Right atrium auricular region (tissue), 2 donors: ENCODE data around the gene POR. TPM values are rescaled to one million over a fixed set of nuclear protein-coding genes. Genes with fewer than 3 reads are reported as not detected.
A peak's percentile ranks its signal among the peaks of the same experiment; 100 is the strongest.

Source experiments
- DNase-seq: peaks from one replicate; pipeline ENCODE4 v3.0.0-alpha.2; 2019; ENCODE audit warnings: low spot score
- H3K27ac ChIP-seq, 2 donors: fragments of 200-600 bp; sonication (generic); 1 replicate in 1 of 2; 2 replicates in 1 of 2; pipeline ENCODE4 v1.5.1; 2016 to 2019
- H3K27me3 ChIP-seq, 2 donors: fragments of 200-600 bp; sonication (generic); one replicate each; pipeline versions ENCODE4 v1.5.1 to v1.6.0; 2017 to 2019
- H3K36me3 ChIP-seq: fragments of 200-600 bp; sonication (generic); one replicate; pipeline ENCODE4 v1.5.1; 2016
- H3K4me1 ChIP-seq, 2 donors: fragments of 200-600 bp; sonication (generic); one replicate each; pipeline versions ENCODE4 v1.5.1 to v1.6.0; 2017 to 2019
- H3K4me3 ChIP-seq, 2 donors: fragments of 200-600 bp; sonication (generic); 1 replicate in 1 of 2; 2 replicates in 1 of 2; pipeline ENCODE4 v1.5.1; 2017 to 2019; ENCODE audit warnings: mild to moderate bottlenecking in 1 of 2, moderate library complexity in 1 of 2
- H3K9me3 ChIP-seq, 2 donors: fragments of 200-600 bp; sonication (generic); one replicate each; pipeline ENCODE4 v1.5.1; 2019
- total RNA-seq, 2 donors: library from RNA; depleted of rRNA; stranded (reverse); fragments of >200 nt; gene quantifications; one replicate each; pipeline ENCODE4 v1.1.0, GENCODE V29; 2016
- TF ChIP-seq, protein P1 (sequence below), 2 donors: fragments of 200-600 bp; sonication (generic); IDR thresholded peaks; one replicate each; pipeline ENCODE4 v1.5.1; 2019; ENCODE audit warnings: antibody characterized with exemption in 2 of 2

POR gene
- total RNA-seq, 2 donors from 2014 or later: 53.4 to 85.3 TPM

DNA sequence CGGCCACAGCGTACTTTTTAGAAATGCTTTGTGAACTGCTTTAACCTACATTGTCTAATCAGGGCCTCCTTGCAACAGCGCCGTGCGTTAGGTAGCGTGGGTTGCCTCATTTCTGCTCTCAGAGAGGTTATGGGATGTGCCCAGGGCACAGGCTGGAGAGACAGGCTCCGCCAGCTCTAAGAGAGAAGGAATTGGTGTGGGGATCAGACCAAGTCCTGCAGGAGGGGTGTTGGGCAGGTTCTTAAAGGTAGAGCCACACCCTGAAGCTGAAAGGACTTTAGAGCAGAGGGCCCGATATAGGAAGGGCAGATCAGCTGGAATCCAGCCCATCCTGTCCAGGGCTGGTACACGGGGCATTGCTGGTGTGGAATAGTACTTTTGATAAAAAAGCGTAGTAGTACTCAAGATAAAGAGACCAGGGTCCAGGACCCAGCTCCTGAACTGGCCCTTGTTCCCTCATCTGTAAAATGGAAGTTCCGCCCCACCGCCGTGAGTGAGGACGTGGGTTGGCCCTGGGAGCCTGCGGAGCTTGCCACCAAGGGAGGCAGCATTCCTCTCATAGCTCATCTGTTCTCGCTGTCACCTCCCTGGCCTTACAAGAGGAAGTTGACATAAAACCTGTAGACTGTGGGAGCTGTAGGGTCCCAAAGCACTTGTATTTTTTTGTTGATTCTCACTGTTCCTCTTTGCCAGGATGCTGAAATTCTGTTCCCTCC lies 42.2 kb downstream of the POR start:
- peaks cover 0 to 10% of the 10 kb centered on the region in 2 donors for H3K4me1 ChIP-seq
- DNase-seq: no peak
- no peak overlapping the region for H3K27ac ChIP-seq
- TF ChIP-seq, protein P1, sequence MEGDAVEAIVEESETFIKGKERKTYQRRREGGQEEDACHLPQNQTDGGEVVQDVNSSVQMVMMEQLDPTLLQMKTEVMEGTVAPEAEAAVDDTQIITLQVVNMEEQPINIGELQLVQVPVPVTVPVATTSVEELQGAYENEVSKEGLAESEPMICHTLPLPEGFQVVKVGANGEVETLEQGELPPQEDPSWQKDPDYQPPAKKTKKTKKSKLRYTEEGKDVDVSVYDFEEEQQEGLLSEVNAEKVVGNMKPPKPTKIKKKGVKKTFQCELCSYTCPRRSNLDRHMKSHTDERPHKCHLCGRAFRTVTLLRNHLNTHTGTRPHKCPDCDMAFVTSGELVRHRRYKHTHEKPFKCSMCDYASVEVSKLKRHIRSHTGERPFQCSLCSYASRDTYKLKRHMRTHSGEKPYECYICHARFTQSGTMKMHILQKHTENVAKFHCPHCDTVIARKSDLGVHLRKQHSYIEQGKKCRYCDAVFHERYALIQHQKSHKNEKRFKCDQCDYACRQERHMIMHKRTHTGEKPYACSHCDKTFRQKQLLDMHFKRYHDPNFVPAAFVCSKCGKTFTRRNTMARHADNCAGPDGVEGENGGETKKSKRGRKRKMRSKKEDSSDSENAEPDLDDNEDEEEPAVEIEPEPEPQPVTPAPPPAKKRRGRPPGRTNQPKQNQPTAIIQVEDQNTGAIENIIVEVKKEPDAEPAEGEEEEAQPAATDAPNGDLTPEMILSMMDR (IDR thresholded peaks at IDR 0.05): no peak
- peaks cover 30% of the 10 kb centered on the region for H3K36me3 ChIP-seq
- no peak overlapping the region for H3K4me3 ChIP-seq
- H3K9me3 ChIP-seq: no peaks in the 10 kb centered on the region
- H3K27me3 ChIP-seq: no peaks in the 10 kb centered on the region

DNA sequence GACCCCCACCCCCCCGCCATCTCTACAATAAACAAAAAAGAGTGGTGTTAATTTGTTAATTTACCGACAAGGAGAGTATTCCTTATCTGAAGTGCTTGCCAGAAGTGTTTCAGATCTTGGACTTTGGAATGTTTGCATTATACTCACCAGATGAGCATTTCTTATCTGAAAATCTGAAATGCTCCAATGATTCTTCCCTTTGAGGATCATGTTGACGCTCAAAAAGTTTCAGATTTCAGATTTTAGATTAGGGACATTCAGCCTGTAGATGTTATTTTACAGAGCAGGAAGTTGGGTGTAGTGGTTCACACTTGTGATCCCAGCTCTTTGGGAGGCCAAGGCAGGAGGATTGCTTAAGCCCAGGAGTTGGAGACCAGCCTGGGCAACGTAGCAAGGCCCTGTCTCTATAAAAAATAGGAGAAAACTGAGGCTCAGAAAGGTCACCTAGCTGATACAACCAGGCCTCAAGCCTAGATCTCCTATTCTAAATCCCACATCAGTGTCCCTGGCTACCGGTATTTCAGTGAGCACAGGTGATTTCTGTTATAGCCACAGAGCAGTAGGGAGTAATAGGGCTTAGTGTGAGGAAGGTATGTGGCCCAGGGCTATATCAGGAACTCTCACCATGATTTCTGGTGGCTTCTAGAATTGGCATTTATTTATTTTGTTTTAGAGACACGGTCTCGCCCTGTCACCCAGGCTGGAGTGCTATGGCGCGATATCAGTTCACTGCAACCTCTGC lies 44.0 kb downstream of the POR start:
- Histone ChIP-seq H3K36me3 (peaks cover 27% of the 10 kb centered on the region), H3K4me1 (peaks cover 0 to 28% of the 10 kb centered on the region in 2 donors), H3K4me3 (no peak overlapping the region), H3K27ac (no peak overlapping the region), H3K9me3 (no peaks in the 10 kb centered on the region), H3K27me3 (no peaks in the 10 kb centered on the region)
- TF ChIP-seq, protein P1 (IDR thresholded peaks at IDR 0.05): no peak
- no peak for DNase-seq

DNA sequence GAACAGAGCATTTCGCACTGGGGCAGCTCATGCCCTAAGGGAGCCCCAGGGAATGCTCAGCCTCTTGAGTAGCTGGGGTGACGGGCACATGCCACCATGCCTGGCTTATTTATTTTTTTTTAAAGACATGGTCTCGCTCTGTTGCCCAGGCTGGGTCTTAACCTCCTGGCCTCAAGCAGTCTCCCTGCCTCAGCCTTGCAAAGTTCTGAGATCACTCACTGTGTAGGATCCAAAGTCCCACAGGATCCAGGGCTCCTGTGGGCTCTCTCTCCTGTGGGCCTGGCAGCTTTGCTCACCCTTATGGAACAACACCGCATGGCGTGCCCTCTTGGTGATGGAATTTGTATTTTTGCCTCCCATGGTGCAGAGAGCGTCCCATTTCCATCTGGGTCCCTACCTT lies 45.4 kb downstream of the POR start:
- Histone ChIP-seq H3K9me3 (no peaks in the 10 kb centered on the region), H3K36me3 (peaks cover 13% of the 10 kb centered on the region), H3K4me3 (no peak overlapping the region), H3K27ac (no peak overlapping the region), H3K4me1 (peaks cover 0 to 35% of the 10 kb centered on the region in 2 donors), H3K27me3 (no peaks in the 10 kb centered on the region)
- TF ChIP-seq, protein P1 (IDR thresholded peaks at IDR 0.05): no peak
- no peak for DNase-seq

DNA sequence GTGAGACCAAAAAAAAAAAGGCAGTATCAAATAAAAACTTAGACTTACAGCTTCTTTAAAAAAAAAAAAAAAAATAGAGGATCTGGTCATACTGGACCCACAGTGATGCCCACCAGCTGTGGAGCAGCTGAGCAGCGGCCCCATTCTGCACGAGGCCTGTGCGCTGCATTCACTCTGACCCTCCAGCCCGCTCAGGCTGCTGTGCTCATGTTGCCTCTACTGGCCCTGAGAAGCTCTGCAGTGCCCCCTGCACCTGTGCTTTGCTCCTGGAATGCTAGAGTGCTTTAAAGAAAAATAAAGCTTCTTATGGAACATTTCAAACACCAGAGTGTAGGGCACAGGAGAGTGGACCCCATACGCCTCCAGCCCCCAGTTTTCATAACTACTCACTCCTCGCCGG lies 46.3 kb downstream of the POR start:
- Histone ChIP-seq H3K27me3 (no peaks in the 10 kb centered on the region), H3K4me1 (peaks cover 0 to 43% of the 10 kb centered on the region in 2 donors), H3K27ac (peak overlapping the region in 1 of 2 donors; percentile 85), H3K9me3 (no peaks in the 10 kb centered on the region), H3K4me3 (no peak overlapping the region), H3K36me3 (peaks cover 8% of the 10 kb centered on the region)
- TF ChIP-seq, protein P1 (IDR thresholded peaks at IDR 0.05): no peak
- DNase-seq: no peak

DNA sequence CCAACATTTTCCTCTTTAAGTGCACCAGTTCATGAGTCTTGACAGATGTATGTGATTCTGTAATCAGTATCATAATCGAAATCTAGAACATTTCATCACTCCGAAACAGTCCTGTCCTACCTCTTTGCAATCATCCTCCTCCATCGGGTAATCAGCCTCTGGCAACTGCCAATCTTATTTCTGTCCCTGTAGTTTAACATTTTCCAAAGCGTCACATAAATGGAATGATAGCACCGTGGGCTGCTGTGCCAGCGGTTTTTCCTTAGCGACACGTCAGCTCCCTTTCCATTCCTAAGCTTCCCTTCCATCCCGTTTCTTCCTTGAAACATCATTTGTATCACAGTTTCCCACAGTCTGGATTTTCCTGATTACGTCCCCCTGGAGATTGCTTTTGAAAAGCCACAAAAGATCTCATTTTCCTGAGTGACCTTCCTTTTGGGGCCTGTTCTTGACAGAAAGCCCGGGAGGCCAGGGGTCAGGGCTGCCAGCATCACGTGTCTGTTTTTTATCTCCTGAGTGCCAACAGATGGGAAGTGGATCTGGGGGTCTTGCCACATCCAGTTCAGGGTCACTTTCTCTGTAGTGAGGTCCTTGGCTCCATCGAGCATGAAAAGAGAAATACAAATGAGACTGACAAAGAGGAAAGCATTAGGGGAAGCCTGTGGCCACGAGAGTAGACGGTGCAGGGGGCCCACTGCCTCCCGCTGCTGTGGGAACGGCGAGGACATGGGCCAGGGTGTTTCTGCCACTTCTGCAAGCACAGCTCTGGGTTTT lies 47.8 kb downstream of the POR start:
- Histone ChIP-seq H3K9me3 (no peaks in the 10 kb centered on the region), H3K27me3 (no peaks in the 10 kb centered on the region), H3K4me1 (peaks cover 0 to 58% of the 10 kb centered on the region in 2 donors), H3K4me3 (no peak overlapping the region), H3K27ac (peak overlapping the region; percentile 80 to 85), H3K36me3 (peaks cover 8% of the 10 kb centered on the region)
- TF ChIP-seq, protein P1 (IDR thresholded peaks at IDR 0.05): no peak
- DNase-seq: peak; percentile 82
